WTC11 (cell line): ENCODE results near the gene CBX5.

Experiments
- GABPB1 ChIP-seq: sonication (generic); formaldehyde crosslinking; IDR thresholded peaks from 2 replicates; pipeline ENCODE4 v1.8.1; 2023; ENCODE audit warnings: mild to moderate bottlenecking, missing genetic modification reagents
- SP1 ChIP-seq: sonication (generic); formaldehyde crosslinking; conservative IDR thresholded peaks from 2 replicates; pipeline ENCODE4 v1.8.1; 2022; ENCODE audit warnings: missing genetic modification reagents
- TF ChIP-seq, protein P1 (sequence below): fragments of 200-600 bp; IDR thresholded peaks from 2 replicates; pipeline ENCODE4 v1.8.0; 2022; ENCODE audit warnings: antibody characterized with exemption

DNA sequence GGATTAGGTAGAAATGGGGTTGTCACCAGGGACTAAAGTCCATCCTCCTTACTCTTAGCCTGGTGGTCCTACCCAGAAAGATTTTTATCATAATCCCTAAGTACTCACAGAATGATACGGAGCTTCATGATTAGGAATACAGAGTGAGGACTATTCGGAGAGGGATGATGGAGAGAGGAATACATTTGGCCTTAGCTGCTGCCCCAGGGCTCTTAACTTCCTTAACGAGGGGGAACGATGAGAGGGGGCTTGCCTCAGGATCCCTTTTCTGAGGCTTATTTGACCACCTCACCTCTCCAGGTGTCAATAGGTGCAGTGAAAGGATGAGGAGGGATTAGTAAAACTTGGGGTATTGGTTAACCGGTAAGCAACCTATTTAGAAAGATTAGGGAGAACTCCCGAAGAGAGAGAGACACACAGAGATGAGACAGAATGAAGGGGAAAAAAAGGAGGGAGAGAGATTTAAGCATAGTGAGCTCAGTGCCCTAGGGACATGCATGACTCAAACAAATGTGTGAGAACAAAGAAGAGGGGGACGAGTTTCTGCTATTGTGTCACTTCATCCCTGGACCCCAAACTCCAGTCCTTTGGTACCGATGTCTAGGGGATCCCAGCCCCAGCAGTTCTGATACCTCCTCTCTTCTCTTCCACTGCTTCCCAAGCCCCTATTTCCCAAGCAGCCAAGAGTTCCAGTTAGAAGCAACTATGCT lies 19.7 kb upstream of the CBX5 start:
- TF ChIP-seq, protein P1, sequence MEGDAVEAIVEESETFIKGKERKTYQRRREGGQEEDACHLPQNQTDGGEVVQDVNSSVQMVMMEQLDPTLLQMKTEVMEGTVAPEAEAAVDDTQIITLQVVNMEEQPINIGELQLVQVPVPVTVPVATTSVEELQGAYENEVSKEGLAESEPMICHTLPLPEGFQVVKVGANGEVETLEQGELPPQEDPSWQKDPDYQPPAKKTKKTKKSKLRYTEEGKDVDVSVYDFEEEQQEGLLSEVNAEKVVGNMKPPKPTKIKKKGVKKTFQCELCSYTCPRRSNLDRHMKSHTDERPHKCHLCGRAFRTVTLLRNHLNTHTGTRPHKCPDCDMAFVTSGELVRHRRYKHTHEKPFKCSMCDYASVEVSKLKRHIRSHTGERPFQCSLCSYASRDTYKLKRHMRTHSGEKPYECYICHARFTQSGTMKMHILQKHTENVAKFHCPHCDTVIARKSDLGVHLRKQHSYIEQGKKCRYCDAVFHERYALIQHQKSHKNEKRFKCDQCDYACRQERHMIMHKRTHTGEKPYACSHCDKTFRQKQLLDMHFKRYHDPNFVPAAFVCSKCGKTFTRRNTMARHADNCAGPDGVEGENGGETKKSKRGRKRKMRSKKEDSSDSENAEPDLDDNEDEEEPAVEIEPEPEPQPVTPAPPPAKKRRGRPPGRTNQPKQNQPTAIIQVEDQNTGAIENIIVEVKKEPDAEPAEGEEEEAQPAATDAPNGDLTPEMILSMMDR: no peak
- TF ChIP-seq GABPB1 (no peak), SP1 (CRISPR knock-in tag) (no peak)
